ENCODE data around the gene GART. TPM values are rescaled to one million over a fixed set of nuclear protein-coding genes. Genes with fewer than 3 reads are reported as not detected.
"Not testable (repeated sequence)": the region's sequence is repeated elsewhere in the genome, so short reads cannot be mapped to it uniquely, and the experiment has no call there.

GART gene
- total and polyA plus RNA-seq, 7 donors, result 22.0 to 77.8 (median 46.3) TPM

DNA sequence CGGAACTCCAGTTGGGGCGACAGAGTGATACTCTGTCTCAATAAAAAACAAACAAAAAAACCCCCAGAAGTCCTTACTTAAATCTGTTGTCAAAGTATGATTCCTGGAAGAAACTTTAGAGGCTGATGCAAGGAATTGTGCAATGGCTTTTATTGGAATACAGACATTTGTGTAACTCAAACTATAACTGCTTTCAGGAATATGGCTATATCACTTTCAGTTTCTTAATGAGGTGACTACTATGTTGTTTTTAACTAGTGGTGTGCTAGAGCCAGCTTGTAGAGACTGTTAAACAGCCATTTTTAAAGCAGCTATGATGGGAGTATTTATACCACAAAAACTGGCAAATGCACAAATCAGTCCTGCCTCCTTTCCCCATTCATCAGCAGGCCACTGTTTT is 27.7 kb downstream of the GART start:
- ATAC-seq (no peak), DNase-seq (no peak)
- no peaks in the 10 kb centered on the region for H3K9me3 ChIP-seq
- no peak overlapping the region for H3K27ac ChIP-seq
- 94 to 97% (median 96%) methylated on average over 2 of the region's 2 CpGs for WGBS, 3 donors
- H3K36me3 ChIP-seq (ENCODE audit: insufficient read depth in 1 of 2, low read depth in 1 of 2), result peaks cover 11 to 97% of the 10 kb centered on the region in 2 donors
- intact Hi-C loops (cut with DNase I), result loop anchor here in 1 of 2 donors (10.0 kb wide), 1 partner anchor 51 kb away; no protein-coding TSS in a partner anchor
- TF ChIP-seq CTCF (IDR thresholded peaks at IDR 0.05), result no peak
- no peak overlapping the region for H3K4me3 ChIP-seq
- no peaks in the 10 kb centered on the region for H3K4me1 ChIP-seq
- no peaks in the 10 kb centered on the region for H3K27me3 ChIP-seq (ENCODE audit: insufficient read depth in 3 of 3, low read length in 2 of 3)

DNA sequence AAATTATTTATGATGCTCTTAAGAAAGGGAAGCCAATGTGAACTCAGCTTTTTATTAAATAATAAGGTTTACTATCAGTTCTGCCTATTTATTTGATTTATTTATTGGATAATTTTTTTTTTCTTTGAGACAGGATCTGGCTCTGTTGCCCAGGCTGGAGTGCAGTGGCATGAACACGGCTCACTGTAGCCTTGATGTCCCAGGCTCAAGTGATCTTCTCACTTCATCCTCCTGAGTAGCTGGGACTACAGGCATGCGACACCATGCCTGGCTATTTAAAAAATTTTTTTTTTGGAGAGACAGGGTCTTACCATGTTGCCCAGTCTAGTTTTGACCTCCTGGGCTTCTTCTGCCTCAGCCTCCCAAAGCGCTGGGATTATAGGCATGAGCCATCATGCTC is 29.4 kb downstream of the GART start:
- ATAC-seq (no peak), DNase-seq (no peak)
- H3K36me3 ChIP-seq (ENCODE audit: insufficient read depth in 1 of 2, low read depth in 1 of 2), result peaks cover 11 to 97% of the 10 kb centered on the region in 2 donors
- no peak overlapping the region for H3K27ac ChIP-seq
- no peaks in the 10 kb centered on the region for H3K4me1 ChIP-seq
- 96 to 99% (median 98%) methylated on average over 3 of the region's 3 CpGs for WGBS, 3 donors
- no peak overlapping the region for H3K4me3 ChIP-seq
- intact Hi-C loops (cut with DNase I), result loop anchor here in 1 of 2 donors (10.0 kb wide), 1 partner anchor 52 kb away; no protein-coding TSS in a partner anchor
- H3K9me3 ChIP-seq, result no peaks in the 10 kb centered on the region
- H3K27me3 ChIP-seq (ENCODE audit: insufficient read depth in 3 of 3, low read length in 2 of 3), result no peaks in the 10 kb centered on the region
- TF ChIP-seq CTCF (IDR thresholded peaks at IDR 0.05), result no peak

DNA sequence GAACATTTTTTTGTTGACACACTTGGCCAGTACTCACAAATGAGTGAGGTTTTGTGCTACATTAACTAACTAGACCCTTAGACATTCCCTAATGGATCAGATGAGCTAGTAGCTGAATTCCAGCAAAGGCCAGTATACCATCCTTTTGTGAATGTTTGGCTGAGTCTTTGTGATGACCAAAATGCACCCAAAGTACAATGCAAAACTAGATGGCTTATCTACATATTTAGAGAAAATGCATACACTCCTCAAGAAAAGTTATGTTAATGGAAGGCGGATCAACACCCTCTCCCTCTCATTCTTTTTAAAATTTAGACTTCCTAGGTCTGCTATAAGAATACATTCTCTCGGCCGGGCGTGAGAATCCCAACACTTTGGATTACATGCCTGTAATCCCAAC is 30.3 kb downstream of the GART start:
- Histone ChIP-seq H3K36me3 (ENCODE audit: insufficient read depth in 1 of 2, low read depth in 1 of 2) (peaks cover 4 to 95% of the 10 kb centered on the region in 2 donors), H3K4me3 (no peak overlapping the region), H3K9me3 (no peaks in the 10 kb centered on the region), H3K4me1 (no peaks in the 10 kb centered on the region), H3K27me3 (ENCODE audit: insufficient read depth in 3 of 3, low read length in 2 of 3) (no peaks in the 10 kb centered on the region), H3K27ac (no peak overlapping the region)
- TF ChIP-seq CTCF (IDR thresholded peaks at IDR 0.05), result no peak
- intact Hi-C loops (cut with DNase I), result loop anchor here in 1 of 2 donors (10.0 kb wide), 1 partner anchor 53 kb away; no protein-coding TSS in a partner anchor
- DNase-seq, result no peak
- 95 to 96% (median 96%) methylated on average over 4 of the region's 4 CpGs for WGBS, 3 donors
- ATAC-seq, result no peak

GRCh38 chr21:33510826-33511225 is 31.1 kb downstream of the GART start:
- intact Hi-C loops (cut with DNase I), result loop anchor here in 1 of 2 donors (10.0 kb wide), 1 partner anchor 54 kb away; no protein-coding TSS in a partner anchor
- H3K4me3 ChIP-seq, result no peak overlapping the region
- H3K36me3 ChIP-seq (ENCODE audit: insufficient read depth in 1 of 2, low read depth in 1 of 2), result peaks cover 4 to 88% of the 10 kb centered on the region in 2 donors
- H3K27ac ChIP-seq, result no peak overlapping the region
- DNase-seq (no peak), ATAC-seq (no peak)
- no peak for TF ChIP-seq CTCF (IDR thresholded peaks at IDR 0.05)
- WGBS, 3 donors, result 95 to 96% (median 96%) methylated on average over 8 of the region's 8 CpGs
- no peaks in the 10 kb centered on the region for H3K9me3 ChIP-seq
- H3K4me1 ChIP-seq, result no peaks in the 10 kb centered on the region
- H3K27me3 ChIP-seq (ENCODE audit: insufficient read depth in 3 of 3, low read length in 2 of 3), result no peaks in the 10 kb centered on the region

- H3K4me1 ChIP-seq; H3K27me3 ChIP-seq (ENCODE audit: insufficient read depth in 3 of 3, low read length in 2 of 3); H3K27ac ChIP-seq; ATAC-seq; H3K9me3 ChIP-seq; intact Hi-C loops (cut with DNase I); DNase-seq; H3K4me3 ChIP-seq: not testable (repeated sequence)
- H3K36me3 ChIP-seq (ENCODE audit: insufficient read depth in 1 of 2, low read depth in 1 of 2), result peaks cover 4 to 82% of the 10 kb centered on the region in 2 donors
- WGBS, 3 donors, result 93 to 100% (median 97%) methylated on average over 1 of the region's 1 CpG
These were observed 34.9 kb downstream of the GART start for GRCh38 chr21:33507003-33507402.
